ENCODE data around the gene YIPF1. TPM values are rescaled to one million over a fixed set of nuclear protein-coding genes. Genes with fewer than 3 reads are reported as not detected.

YIPF1 gene
- polyA plus RNA-seq, 1 experiment: 52.4 TPM

DNA sequence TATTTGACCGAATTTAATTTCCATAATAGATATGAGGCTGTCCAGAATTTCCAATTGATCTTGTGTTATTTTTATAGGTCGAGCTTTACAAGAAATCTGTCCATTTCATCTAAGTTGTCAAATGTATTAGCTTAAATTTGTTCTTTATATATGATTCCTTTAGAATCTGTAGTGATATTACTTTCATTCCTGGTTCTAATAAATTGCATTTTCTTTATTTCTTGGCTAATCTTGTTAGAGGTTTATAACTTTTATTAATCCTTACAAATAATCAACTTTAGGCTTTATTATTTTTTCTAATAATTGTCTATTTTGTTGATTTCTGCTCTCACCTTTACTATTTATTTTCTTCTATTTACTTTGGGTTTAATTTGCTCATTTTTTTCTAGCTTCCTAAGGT lies 41.9 kb upstream of the YIPF1 start:
- POLR2A ChIA-PET: no interaction called here
- Histone ChIP-seq H3K9me3 (ENCODE audit: control insufficient read depth, insufficient read depth, low read length) (peaks cover 26% of the 10 kb centered on the region), H3K27ac (ENCODE audit: low read depth, low read length) (no peak overlapping the region), H3K27me3 (ENCODE audit: control insufficient read depth, insufficient read depth, low read length) (no peaks in the 10 kb centered on the region), H3K4me3 (ENCODE audit: low read depth, low read length) (no peak overlapping the region)
- TF ChIP-seq, protein P1, sequence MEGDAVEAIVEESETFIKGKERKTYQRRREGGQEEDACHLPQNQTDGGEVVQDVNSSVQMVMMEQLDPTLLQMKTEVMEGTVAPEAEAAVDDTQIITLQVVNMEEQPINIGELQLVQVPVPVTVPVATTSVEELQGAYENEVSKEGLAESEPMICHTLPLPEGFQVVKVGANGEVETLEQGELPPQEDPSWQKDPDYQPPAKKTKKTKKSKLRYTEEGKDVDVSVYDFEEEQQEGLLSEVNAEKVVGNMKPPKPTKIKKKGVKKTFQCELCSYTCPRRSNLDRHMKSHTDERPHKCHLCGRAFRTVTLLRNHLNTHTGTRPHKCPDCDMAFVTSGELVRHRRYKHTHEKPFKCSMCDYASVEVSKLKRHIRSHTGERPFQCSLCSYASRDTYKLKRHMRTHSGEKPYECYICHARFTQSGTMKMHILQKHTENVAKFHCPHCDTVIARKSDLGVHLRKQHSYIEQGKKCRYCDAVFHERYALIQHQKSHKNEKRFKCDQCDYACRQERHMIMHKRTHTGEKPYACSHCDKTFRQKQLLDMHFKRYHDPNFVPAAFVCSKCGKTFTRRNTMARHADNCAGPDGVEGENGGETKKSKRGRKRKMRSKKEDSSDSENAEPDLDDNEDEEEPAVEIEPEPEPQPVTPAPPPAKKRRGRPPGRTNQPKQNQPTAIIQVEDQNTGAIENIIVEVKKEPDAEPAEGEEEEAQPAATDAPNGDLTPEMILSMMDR (IDR thresholded peaks at IDR 0.05; ENCODE audit: low read depth, low read length): no peak
- CTCF ChIA-PET: interaction anchor here (1.3 kb wide), 2 partner anchors 14 to 53 kb away, joined by 4 to 5 read pairs; partner anchors contain the start of genes IFT25 and LRRC42
- DNase-seq (ENCODE audit: low read depth, low spot score): no peak

GRCh38 chr1:53930932-53931331 lies 41.3 kb upstream of the YIPF1 start:
- DNase-seq (ENCODE audit: low read depth, low spot score): no peak
- peaks cover 23% of the 10 kb centered on the region for H3K9me3 ChIP-seq (ENCODE audit: control insufficient read depth, insufficient read depth, low read length)
- H3K27me3 ChIP-seq (ENCODE audit: control insufficient read depth, insufficient read depth, low read length): no peaks in the 10 kb centered on the region
- ChIA-PET CTCF (interaction anchor here (1.3 kb wide), 2 partner anchors 15 to 52 kb away, joined by 4 to 5 read pairs; partner anchors contain the start of genes IFT25 and LRRC42), POLR2A (no interaction called here)
- TF ChIP-seq, protein P1 (IDR thresholded peaks at IDR 0.05; ENCODE audit: low read depth, low read length): no peak
- H3K27ac ChIP-seq (ENCODE audit: low read depth, low read length): no peak overlapping the region
- no peak overlapping the region for H3K4me3 ChIP-seq (ENCODE audit: low read depth, low read length)

- no peaks in the 10 kb centered on the region for H3K27me3 ChIP-seq (ENCODE audit: control insufficient read depth, insufficient read depth, low read length)
- DNase-seq (ENCODE audit: low read depth, low spot score): no peak
- H3K27ac ChIP-seq (ENCODE audit: low read depth, low read length): no peak overlapping the region
- CTCF ChIA-PET: no interaction called here
- peaks cover 14% of the 10 kb centered on the region for H3K9me3 ChIP-seq (ENCODE audit: control insufficient read depth, insufficient read depth, low read length)
- POLR2A ChIA-PET: no interaction called here
- no peak overlapping the region for H3K4me3 ChIP-seq (ENCODE audit: low read depth, low read length)
- TF ChIP-seq, protein P1 (IDR thresholded peaks at IDR 0.05; ENCODE audit: low read depth, low read length): no peak
Observed at GRCh38 chr1:53929246-53929960, 39.8 kb upstream of the YIPF1 start.

DNA sequence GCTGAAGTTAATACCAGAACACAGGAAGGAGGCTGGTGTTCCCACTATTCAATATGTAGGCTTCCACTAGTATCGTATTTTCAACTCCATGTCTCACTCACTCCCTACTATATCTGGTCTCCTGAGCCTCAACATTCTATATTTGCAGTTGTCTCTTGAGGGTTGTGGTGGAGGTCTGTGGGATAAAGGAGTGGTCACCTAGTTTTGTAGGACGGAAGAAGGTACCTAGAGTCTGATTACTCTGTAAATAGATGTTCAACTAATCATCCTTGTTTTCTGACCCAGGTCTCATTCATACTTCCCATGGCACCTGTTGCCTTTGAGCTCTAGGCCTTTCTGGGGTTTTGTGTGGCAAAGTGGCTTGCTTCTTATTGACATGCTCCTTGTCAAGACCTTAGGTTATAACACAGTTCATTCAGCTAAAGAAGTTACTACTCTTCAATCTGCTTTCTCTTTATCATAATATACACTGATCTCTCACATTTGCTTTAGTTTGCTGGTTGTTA lies 37.8 kb upstream of the YIPF1 start:
- Histone ChIP-seq H3K9me3 (ENCODE audit: control insufficient read depth, insufficient read depth, low read length) (peaks cover 6% of the 10 kb centered on the region), H3K4me3 (ENCODE audit: low read depth, low read length) (no peak overlapping the region), H3K27ac (ENCODE audit: low read depth, low read length) (no peak overlapping the region), H3K27me3 (ENCODE audit: control insufficient read depth, insufficient read depth, low read length) (no peaks in the 10 kb centered on the region)
- ChIA-PET POLR2A (no interaction called here), CTCF (interaction anchor here (0.5 kb wide), 1 partner anchor 357 kb away, joined by 3 read pairs; no protein-coding TSS in a partner anchor)
- DNase-seq (ENCODE audit: low read depth, low spot score): no peak
- TF ChIP-seq, protein P1 (IDR thresholded peaks at IDR 0.05; ENCODE audit: low read depth, low read length): no peak

DNA sequence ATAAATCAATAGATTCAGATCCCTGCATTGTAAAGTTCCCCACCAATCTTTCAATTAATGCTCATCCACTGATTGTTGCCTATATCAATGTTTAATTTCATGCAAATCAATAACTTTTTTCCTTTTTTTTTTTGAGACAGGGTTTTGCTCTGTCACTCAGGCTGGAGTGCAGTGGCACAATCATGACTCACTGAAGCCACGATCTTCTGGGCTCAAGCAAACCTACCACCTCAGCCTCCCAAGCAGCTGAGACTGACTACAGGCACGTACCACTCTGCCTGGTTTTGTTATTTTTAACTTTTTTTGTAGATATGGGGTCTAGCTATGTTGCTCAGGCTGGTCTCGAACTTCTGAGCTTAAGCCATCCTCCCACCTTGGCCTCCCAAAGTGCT lies 30.1 kb upstream of the YIPF1 start:
- no peak overlapping the region for H3K4me3 ChIP-seq (ENCODE audit: low read depth, low read length)
- no peaks in the 10 kb centered on the region for H3K9me3 ChIP-seq (ENCODE audit: control insufficient read depth, insufficient read depth, low read length)
- CTCF ChIA-PET: no interaction called here
- TF ChIP-seq, protein P1 (IDR thresholded peaks at IDR 0.05; ENCODE audit: low read depth, low read length): no peak
- POLR2A ChIA-PET: no interaction called here
- no peak overlapping the region for H3K27ac ChIP-seq (ENCODE audit: low read depth, low read length)
- no peak for DNase-seq (ENCODE audit: low read depth, low spot score)
- H3K27me3 ChIP-seq (ENCODE audit: control insufficient read depth, insufficient read depth, low read length): no peaks in the 10 kb centered on the region
